KMS-11 (cell line): ENCODE measurements around the gene PCDHB11.
"Not testable (repeated sequence)": the region's sequence is repeated elsewhere in the genome, so short reads cannot be mapped to it uniquely, and the experiment has no call there.

Experiments used
- H2AFZ ChIP-seq: fragments of 200-600 bp; sonication (generic); 2 replicates; pipeline ENCODE4 v1.6.1; 2016; ENCODE audit warnings: antibody characterized with exemption, mixed run types, low read depth
- H3K27ac ChIP-seq: fragments of 200-600 bp; sonication (generic); 2 replicates; pipeline ENCODE4 v1.6.1; 2016; ENCODE audit warnings: mild to moderate bottlenecking, mixed run types
- H3K27me3 ChIP-seq: fragments of 200-600 bp; sonication (generic); 2 replicates; pipeline ENCODE4 v1.6.1; 2017; ENCODE audit warnings: mild to moderate bottlenecking, low read depth, mixed run types, moderate library complexity; ENCODE audit not compliant: insufficient read depth
- H3K36me3 ChIP-seq: fragments of 200-600 bp; sonication (generic); 2 replicates; pipeline ENCODE4 v1.6.1; 2017; ENCODE audit warnings: mild to moderate bottlenecking, mixed run types; ENCODE audit not compliant: insufficient read depth
- H3K4me1 ChIP-seq: fragments of 200-600 bp; sonication (generic); 2 replicates; pipeline ENCODE4 v1.6.1; 2016; ENCODE audit warnings: mild to moderate bottlenecking, low read depth, mixed run types; ENCODE audit not compliant: poor library complexity, severe bottlenecking
- H3K4me2 ChIP-seq: fragments of 200-600 bp; sonication (generic); 2 replicates; pipeline ENCODE4 v1.7.0; 2016; ENCODE audit warnings: mild to moderate bottlenecking, mixed run types
- H3K4me3 ChIP-seq: fragments of 200-600 bp; sonication (generic); IDR thresholded peaks from 2 replicates; pipeline ENCODE4 v1.6.1; 2017; ENCODE audit warnings: low read depth, low read length, mixed read lengths; ENCODE audit not compliant: insufficient read depth
- H3K79me2 ChIP-seq: fragments of 200-600 bp; sonication (generic); 2 replicates; pipeline ENCODE4 v1.6.1; 2016; ENCODE audit warnings: low read depth, mixed run types; ENCODE audit not compliant: insufficient read depth
- H3K9ac ChIP-seq: fragments of 200-600 bp; sonication (generic); 2 replicates; pipeline ENCODE4 v1.6.1; 2016; ENCODE audit warnings: mild to moderate bottlenecking, mixed run types
- H4K20me1 ChIP-seq: fragments of 200-600 bp; sonication (generic); 2 replicates; pipeline ENCODE4 v1.6.1; 2016; ENCODE audit warnings: mild to moderate bottlenecking, mixed run types; ENCODE audit not compliant: insufficient read depth
- CTCF ChIP-seq: fragments of 200-600 bp; sonication (generic); conservative IDR thresholded peaks from 2 replicates; pipeline ENCODE4 v1.6.1; 2017; ENCODE audit warnings: low read depth, mild to moderate bottlenecking, antibody characterized with exemption, low read length, moderate library complexity, mixed read lengths

The PCDHB11 gene

DNA sequence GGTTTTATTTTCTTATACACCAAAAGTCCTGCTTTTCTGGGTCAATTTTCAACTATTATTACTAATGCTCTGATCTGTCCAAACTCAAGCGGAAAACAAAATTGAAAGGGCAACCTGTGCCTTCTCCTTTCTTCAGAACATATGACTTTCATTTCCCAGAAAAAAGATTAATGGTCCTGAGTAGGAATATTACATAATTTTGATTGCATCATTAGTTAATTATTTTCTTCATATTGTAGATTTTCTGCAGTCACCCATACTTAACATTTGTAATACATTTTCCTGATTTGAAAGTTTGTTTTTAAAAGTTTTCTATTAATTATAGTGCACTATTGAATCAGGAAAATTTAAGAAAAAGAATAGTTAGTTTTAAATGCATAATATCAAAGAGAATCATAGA, 23.5 kb upstream of the PCDHB11 start:
- Histone ChIP-seq H3K36me3 (no peaks in the 10 kb centered on the region), H4K20me1 (no peaks in the 10 kb centered on the region), H3K9ac (no peak overlapping the region), H2AFZ (no peak overlapping the region), H3K27ac (no peak overlapping the region), H3K4me3 (no peak overlapping the region), H3K4me2 (no peak overlapping the region), H3K79me2 (no peaks in the 10 kb centered on the region), H3K4me1 (no peaks in the 10 kb centered on the region), H3K27me3 (no peaks in the 10 kb centered on the region)
- TF ChIP-seq CTCF = no peak

GRCh38 chr5:141177577-141178191, 21.7 kb upstream of the PCDHB11 start, which contains the start of gene PCDHB8:
TSS of gene PCDHB8 (plus strand) at chr5:141177790. CDS start at chr5:141178035, 245 bp downstream.
- not testable (repeated sequence) for H4K20me1 ChIP-seq, H3K4me3 ChIP-seq, H3K4me1 ChIP-seq, H2AFZ ChIP-seq, H3K79me2 ChIP-seq, H3K27me3 ChIP-seq, H3K9ac ChIP-seq, H3K4me2 ChIP-seq, H3K36me3 ChIP-seq, H3K27ac ChIP-seq

DNA sequence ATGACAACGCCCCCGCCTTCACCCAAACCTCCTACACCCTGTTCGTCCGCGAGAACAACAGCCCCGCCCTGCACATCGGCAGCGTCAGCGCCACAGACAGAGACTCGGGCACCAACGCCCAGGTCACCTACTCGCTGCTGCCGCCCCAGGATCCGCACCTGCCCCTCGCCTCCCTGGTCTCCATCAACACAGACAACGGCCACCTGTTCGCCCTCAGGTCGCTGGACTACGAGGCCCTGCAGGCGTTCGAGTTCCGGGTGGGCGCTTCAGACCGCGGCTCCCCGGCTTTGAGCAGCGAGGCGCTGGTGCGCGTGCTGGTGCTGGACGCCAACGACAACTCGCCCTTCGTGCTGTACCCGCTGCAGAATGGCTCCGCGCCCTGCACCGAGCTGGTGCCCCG, 20.1 kb upstream of the PCDHB11 start:
- not testable (repeated sequence) for H3K4me3 ChIP-seq, H3K4me1 ChIP-seq, H2AFZ ChIP-seq, H3K36me3 ChIP-seq, H3K4me2 ChIP-seq, H3K27ac ChIP-seq, H3K79me2 ChIP-seq, H3K9ac ChIP-seq, H4K20me1 ChIP-seq, H3K27me3 ChIP-seq

- not testable (repeated sequence) for H3K79me2 ChIP-seq, H2AFZ ChIP-seq, H3K4me2 ChIP-seq, H3K27me3 ChIP-seq, H3K4me3 ChIP-seq, H3K9ac ChIP-seq, H3K27ac ChIP-seq, H4K20me1 ChIP-seq, H3K36me3 ChIP-seq, H3K4me1 ChIP-seq
These were observed 19.6 kb upstream of the PCDHB11 start for GRCh38 chr5:141179876-141180275.

DNA sequence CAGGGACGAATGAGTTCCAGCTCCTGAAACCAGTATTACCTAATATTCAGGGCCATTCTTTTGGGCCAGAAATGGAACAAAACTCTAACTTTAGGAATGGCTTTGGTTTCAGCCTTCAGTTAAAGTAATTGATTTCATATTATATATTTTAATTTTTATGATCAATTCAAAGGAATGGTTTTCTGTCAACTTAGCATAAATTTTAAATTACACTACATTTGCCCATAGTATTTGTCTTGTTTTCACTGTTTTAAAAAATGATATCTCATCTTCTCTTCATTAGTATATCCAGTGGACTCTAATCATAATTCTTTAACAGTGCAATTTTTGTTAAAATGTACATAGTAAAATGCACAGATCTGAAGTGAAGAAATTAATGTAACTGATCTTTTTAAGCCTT, 19.1 kb upstream of the PCDHB11 start:
- H3K4me1 ChIP-seq = no peaks in the 10 kb centered on the region
- no peak for TF ChIP-seq CTCF
- H3K79me2 ChIP-seq = no peaks in the 10 kb centered on the region
- H3K27me3 ChIP-seq = no peaks in the 10 kb centered on the region
- H3K27ac ChIP-seq = no peak overlapping the region
- no peak overlapping the region for H3K4me3 ChIP-seq
- no peaks in the 10 kb centered on the region for H3K36me3 ChIP-seq
- no peak overlapping the region for H3K4me2 ChIP-seq
- no peaks in the 10 kb centered on the region for H4K20me1 ChIP-seq
- no peak overlapping the region for H3K9ac ChIP-seq
- no peak overlapping the region for H2AFZ ChIP-seq

GRCh38 chr5:141182248-141182647, 17.2 kb upstream of the PCDHB11 start, which contains the start of gene PCDHB16:
TSS of gene PCDHB16 (plus strand) at chr5:141182387. CDS start at chr5:141182560, 173 bp downstream.
- no peaks in the 10 kb centered on the region for H4K20me1 ChIP-seq
- no peaks in the 10 kb centered on the region for H3K27me3 ChIP-seq
- H3K4me1 ChIP-seq = no peaks in the 10 kb centered on the region
- H2AFZ ChIP-seq = no peak within 1 kb of the TSS
- H3K79me2 ChIP-seq = no peaks in the 10 kb centered on the region
- no peak within 1 kb of the TSS for H3K4me2 ChIP-seq
- H3K27ac ChIP-seq = no peak within 1 kb of the TSS
- no peak within 1 kb of the TSS for H3K4me3 ChIP-seq
- H3K9ac ChIP-seq = no peak within 1 kb of the TSS
- H3K36me3 ChIP-seq = no peaks in the 10 kb centered on the region
- no peak for TF ChIP-seq CTCF

DNA sequence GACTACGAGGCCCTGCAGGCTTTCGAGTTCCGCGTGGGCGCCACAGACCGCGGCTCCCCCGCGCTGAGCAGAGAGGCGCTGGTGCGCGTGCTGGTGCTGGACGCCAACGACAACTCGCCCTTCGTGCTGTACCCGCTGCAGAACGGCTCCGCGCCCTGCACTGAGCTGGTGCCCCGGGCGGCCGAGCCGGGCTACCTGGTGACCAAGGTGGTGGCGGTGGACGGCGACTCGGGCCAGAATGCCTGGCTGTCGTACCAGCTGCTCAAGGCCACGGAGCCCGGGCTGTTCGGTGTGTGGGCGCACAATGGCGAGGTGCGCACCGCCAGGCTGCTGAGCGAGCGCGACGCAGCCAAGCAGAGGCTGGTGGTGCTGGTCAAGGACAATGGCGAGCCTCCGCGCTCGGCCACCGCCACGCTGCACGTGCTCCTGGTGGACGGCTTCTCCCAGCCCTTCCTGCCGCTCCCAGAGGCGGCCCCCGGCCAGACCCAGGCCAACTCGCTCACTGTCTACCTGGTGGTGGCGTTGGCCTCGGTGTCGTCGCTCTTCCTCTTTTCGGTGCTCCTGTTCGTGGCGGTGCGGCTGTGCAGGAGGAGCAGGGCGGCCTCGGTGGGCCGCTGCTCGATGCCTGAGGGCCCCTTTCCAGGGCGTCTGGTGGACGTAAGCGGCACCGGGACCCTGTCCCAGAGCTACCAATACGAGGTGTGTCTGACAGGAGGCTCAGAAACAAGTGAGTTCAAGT, 15.1 kb upstream of the PCDHB11 start:
- not testable (repeated sequence) for H3K27me3 ChIP-seq, H3K4me2 ChIP-seq, H2AFZ ChIP-seq, H3K27ac ChIP-seq, H3K36me3 ChIP-seq, H3K4me3 ChIP-seq, H3K79me2 ChIP-seq, H3K4me1 ChIP-seq, H4K20me1 ChIP-seq, H3K9ac ChIP-seq
